Neural cell (in vitro differentiated cells): ENCODE data around the gene VASN. TPM values are rescaled to one million over a fixed set of nuclear protein-coding genes. Genes with fewer than 3 reads are reported as not detected.

ENCODE experiments used
- H2AFZ ChIP-seq: fragments of 200-600, 300-800 bp; sonication (generic), shearing (Covaris generic); 2 replicates; pipeline ENCODE4 v1.6.0; 2014; ENCODE audit warnings: low read depth, mild to moderate bottlenecking, antibody characterized with exemption, low read length, moderate library complexity
- H3F3A ChIP-seq: fragments of 200-600 bp; shearing (Covaris generic); 2 replicates; pipeline ENCODE4 v1.6.1; 2016; ENCODE audit warnings: mild to moderate bottlenecking, moderate library complexity, mixed read lengths, antibody characterized with exemption, low read length; ENCODE audit not compliant: insufficient read depth, poor library complexity, severe bottlenecking
- H3K27ac ChIP-seq: fragments of 200-600, 300-800 bp; sonication (generic), shearing (Covaris generic); 2 replicates; pipeline ENCODE4 v1.5.1; 2014; ENCODE audit warnings: mild to moderate bottlenecking, low read length, moderate library complexity
- H3K27me3 ChIP-seq: fragments of 300-800, 200-600 bp; sonication (generic), shearing (Covaris generic); 2 replicates; pipeline ENCODE4 v1.6.0; 2014; ENCODE audit warnings: mild to moderate bottlenecking, low read depth, low read length, moderate library complexity; ENCODE audit not compliant: insufficient read depth
- H3K36me3 ChIP-seq: fragments of 300-800, 200-600 bp; sonication (generic), shearing (Covaris generic); 2 replicates; pipeline ENCODE4 v1.5.1; 2014; ENCODE audit warnings: mild to moderate bottlenecking, antibody characterized with exemption, low read length, moderate library complexity; ENCODE audit not compliant: insufficient read depth
- H3K4me2 ChIP-seq: fragments of 300-800, 200-600 bp; sonication (generic), shearing (Covaris generic); 2 replicates; pipeline ENCODE4 v1.6.0; 2014; ENCODE audit warnings: mild to moderate bottlenecking, low read length
- H3K4me3 ChIP-seq: fragments of 300-800, 200-600 bp; sonication (generic), shearing (Covaris generic); 2 replicates; pipeline ENCODE4 v1.5.1; 2014; ENCODE audit warnings: mild to moderate bottlenecking, low read length, moderate library complexity
- H3K79me2 ChIP-seq: fragments of 200-600 bp; shearing (Covaris generic); replicated peaks from 2 replicates; pipeline ENCODE4 v1.6.0; 2014; ENCODE audit warnings: mild to moderate bottlenecking, low read length, moderate library complexity; ENCODE audit not compliant: insufficient read depth
- H3K9ac ChIP-seq: fragments of 300-800, 200-600 bp; sonication (generic), shearing (Covaris generic); 2 replicates; pipeline ENCODE4 v1.6.1; 2016; ENCODE audit warnings: mild to moderate bottlenecking, low read length, mixed read lengths
- H3K9me2 ChIP-seq: fragments of 200-600 bp; shearing (Covaris generic); 2 replicates; pipeline ENCODE4 v1.6.1; 2016; ENCODE audit warnings: mild to moderate bottlenecking, low read length, mixed read lengths; ENCODE audit not compliant: insufficient read depth
- H3K9me3 ChIP-seq: fragments of 200-600, 300-800 bp; sonication (generic), shearing (Covaris generic); 2 replicates; pipeline ENCODE4 v1.6.1; 2016; ENCODE audit warnings: mild to moderate bottlenecking, mixed run types, low read length, moderate library complexity, mixed read lengths
- H4K20me1 ChIP-seq: fragments of 200-600 bp; shearing (Covaris generic); 2 replicates; pipeline ENCODE4 v1.6.1; 2016; ENCODE audit warnings: mild to moderate bottlenecking, mixed run types; ENCODE audit not compliant: insufficient read depth
- EP300 ChIP-seq: fragments of 450-650 bp; conservative IDR thresholded peaks from 2 replicates; pipeline ENCODE4 v1.6.1; 2014; ENCODE audit warnings: antibody characterized with exemption, mild to moderate bottlenecking, moderate library complexity; ENCODE audit not compliant: poor library complexity, severe bottlenecking
- EZH2 ChIP-seq: fragments of 200-600, 300-800 bp; shearing (Covaris generic), sonication (generic); IDR thresholded peaks from 2 replicates; pipeline ENCODE4 v1.6.1; 2014; ENCODE audit warnings: antibody characterized with exemption, low read length, borderline replicate concordance, mild to moderate bottlenecking; ENCODE audit not compliant: insufficient read depth, poor library complexity, severe bottlenecking
- MXI1 ChIP-seq: fragments of 450-650 bp; conservative IDR thresholded peaks from 2 replicates; pipeline ENCODE4 v1.6.1; 2014; ENCODE audit warnings: antibody characterized with exemption, mild to moderate bottlenecking; ENCODE audit not compliant: poor library complexity, severe bottlenecking
- POLR2AphosphoS5 ChIP-seq: IDR thresholded peaks from 2 replicates; pipeline ENCODE4 v1.6.1; 2012
- RAD21 ChIP-seq: fragments of 450-650 bp; conservative IDR thresholded peaks from 2 replicates; pipeline ENCODE4 v1.6.1; 2014; ENCODE audit warnings: antibody characterized with exemption, mild to moderate bottlenecking, moderate library complexity
- SMC3 ChIP-seq: fragments of 450-650 bp; conservative IDR thresholded peaks from 2 replicates; pipeline ENCODE4 v1.6.1; 2014; ENCODE audit warnings: antibody characterized with exemption, mild to moderate bottlenecking, moderate library complexity; ENCODE audit not compliant: poor library complexity
- TAF1 ChIP-seq: IDR thresholded peaks from 2 replicates; pipeline ENCODE4 v1.6.1; 2012; ENCODE audit warnings: low read depth
- polyA plus RNA-seq: library from polyadenylated mRNA; depleted of rRNA; stranded (reverse); fragments of >200 nt; gene quantifications from 2 replicates; pipeline ENCODE4 v1.2.3, GENCODE V29; 2014
- TF ChIP-seq, protein P1 (sequence below): fragments of 450-650 bp; IDR thresholded peaks from 2 replicates; pipeline ENCODE4 v1.5.1; 2014; ENCODE audit warnings: antibody characterized with exemption, mild to moderate bottlenecking, moderate library complexity; ENCODE audit not compliant: poor library complexity, severe bottlenecking
- TF ChIP-seq, protein P2 (sequence below): IDR thresholded peaks from 2 replicates; pipeline ENCODE4 v1.6.1; 2012; ENCODE audit warnings: borderline replicate concordance

VASN gene
- polyA plus RNA-seq, 1 donor from 2014 or later = 0.57 TPM

DNA sequence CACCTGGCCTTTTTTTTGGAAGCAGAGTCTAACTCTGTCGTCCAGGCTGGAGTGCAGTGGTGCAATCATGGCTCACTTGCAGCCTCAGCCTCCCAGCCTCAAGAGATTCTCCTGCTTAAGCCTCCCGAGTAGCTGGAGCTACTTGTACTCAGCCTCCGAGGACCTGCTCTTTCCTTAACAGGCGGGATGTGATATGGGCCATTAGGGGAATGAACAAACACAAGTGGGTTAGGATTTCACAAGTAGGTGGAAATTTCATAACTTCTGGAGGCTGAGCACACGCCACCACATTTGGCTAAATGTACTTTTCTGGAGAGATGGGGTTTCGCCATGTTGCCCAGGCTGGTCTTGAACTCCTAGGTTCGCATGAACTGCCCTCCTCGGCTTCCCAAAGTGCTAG is 24.6 kb upstream of the VASN start:
- Histone ChIP-seq H2AFZ (no peak overlapping the region), H3K27me3 (no peaks in the 10 kb centered on the region), H3K79me2 (peaks cover 10% of the 10 kb centered on the region), H3K4me3 (no peak overlapping the region), H3K36me3 (no peaks in the 10 kb centered on the region), H3K9me2 (no peaks in the 10 kb centered on the region), H3K4me2 (no peak overlapping the region), H3F3A (no peaks in the 10 kb centered on the region), H3K9ac (no peak overlapping the region), H3K27ac (no peak overlapping the region), H3K9me3 (no peaks in the 10 kb centered on the region), H4K20me1 (no peaks in the 10 kb centered on the region)
- TF ChIP-seq TAF1 (no peak), EZH2 (no peak), EP300 (no peak), RAD21 (no peak), POLR2AphosphoS5 (no peak), SMC3 (no peak), MXI1 (no peak)
- TF ChIP-seq, protein P1, sequence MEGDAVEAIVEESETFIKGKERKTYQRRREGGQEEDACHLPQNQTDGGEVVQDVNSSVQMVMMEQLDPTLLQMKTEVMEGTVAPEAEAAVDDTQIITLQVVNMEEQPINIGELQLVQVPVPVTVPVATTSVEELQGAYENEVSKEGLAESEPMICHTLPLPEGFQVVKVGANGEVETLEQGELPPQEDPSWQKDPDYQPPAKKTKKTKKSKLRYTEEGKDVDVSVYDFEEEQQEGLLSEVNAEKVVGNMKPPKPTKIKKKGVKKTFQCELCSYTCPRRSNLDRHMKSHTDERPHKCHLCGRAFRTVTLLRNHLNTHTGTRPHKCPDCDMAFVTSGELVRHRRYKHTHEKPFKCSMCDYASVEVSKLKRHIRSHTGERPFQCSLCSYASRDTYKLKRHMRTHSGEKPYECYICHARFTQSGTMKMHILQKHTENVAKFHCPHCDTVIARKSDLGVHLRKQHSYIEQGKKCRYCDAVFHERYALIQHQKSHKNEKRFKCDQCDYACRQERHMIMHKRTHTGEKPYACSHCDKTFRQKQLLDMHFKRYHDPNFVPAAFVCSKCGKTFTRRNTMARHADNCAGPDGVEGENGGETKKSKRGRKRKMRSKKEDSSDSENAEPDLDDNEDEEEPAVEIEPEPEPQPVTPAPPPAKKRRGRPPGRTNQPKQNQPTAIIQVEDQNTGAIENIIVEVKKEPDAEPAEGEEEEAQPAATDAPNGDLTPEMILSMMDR = no peak
- TF ChIP-seq, protein P2, sequence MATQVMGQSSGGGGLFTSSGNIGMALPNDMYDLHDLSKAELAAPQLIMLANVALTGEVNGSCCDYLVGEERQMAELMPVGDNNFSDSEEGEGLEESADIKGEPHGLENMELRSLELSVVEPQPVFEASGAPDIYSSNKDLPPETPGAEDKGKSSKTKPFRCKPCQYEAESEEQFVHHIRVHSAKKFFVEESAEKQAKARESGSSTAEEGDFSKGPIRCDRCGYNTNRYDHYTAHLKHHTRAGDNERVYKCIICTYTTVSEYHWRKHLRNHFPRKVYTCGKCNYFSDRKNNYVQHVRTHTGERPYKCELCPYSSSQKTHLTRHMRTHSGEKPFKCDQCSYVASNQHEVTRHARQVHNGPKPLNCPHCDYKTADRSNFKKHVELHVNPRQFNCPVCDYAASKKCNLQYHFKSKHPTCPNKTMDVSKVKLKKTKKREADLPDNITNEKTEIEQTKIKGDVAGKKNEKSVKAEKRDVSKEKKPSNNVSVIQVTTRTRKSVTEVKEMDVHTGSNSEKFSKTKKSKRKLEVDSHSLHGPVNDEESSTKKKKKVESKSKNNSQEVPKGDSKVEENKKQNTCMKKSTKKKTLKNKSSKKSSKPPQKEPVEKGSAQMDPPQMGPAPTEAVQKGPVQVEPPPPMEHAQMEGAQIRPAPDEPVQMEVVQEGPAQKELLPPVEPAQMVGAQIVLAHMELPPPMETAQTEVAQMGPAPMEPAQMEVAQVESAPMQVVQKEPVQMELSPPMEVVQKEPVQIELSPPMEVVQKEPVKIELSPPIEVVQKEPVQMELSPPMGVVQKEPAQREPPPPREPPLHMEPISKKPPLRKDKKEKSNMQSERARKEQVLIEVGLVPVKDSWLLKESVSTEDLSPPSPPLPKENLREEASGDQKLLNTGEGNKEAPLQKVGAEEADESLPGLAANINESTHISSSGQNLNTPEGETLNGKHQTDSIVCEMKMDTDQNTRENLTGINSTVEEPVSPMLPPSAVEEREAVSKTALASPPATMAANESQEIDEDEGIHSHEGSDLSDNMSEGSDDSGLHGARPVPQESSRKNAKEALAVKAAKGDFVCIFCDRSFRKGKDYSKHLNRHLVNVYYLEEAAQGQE = no peak

DNA sequence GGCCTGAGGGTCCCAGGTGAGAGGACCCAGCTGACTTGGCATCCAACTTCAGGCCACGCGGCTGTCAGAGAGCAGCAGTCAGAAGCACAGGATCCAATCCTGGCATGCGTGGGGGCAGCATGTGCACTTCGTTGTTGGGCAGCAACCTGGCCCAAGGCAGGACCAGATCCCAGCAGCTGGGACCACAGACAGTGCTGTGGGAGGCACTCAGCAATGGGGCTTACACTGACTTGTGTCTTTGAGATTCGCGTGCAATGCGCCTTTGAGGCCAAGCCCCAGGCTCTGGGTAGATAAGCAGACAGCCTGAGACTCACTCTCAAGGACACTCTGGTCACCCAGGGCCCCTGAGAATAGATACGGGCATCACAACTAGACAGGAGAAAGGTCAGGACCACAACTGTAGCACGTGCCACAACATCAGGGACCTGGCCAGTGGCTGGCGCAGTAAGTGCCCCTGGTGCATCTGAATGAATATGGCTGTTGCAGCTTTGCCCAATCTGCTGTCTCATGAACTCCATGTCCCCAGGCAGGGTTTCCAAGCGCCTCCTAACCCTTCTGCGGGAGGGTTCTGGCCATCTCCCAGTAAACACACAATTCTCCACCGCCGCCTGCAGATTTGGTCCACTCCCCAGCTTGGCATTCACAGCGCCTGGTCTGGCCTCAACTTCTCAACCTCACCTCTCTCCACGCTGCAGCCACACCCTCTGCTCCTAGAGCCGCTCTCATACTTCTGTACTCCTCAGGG is 23.7 kb upstream of the VASN start:
- Histone ChIP-seq H3F3A (no peaks in the 10 kb centered on the region), H3K79me2 (peaks cover 10% of the 10 kb centered on the region), H4K20me1 (no peaks in the 10 kb centered on the region), H3K27ac (no peak overlapping the region), H3K4me3 (no peak overlapping the region), H2AFZ (no peak overlapping the region), H3K9me2 (no peaks in the 10 kb centered on the region), H3K27me3 (no peaks in the 10 kb centered on the region), H3K36me3 (no peaks in the 10 kb centered on the region), H3K4me2 (no peak overlapping the region), H3K9ac (no peak overlapping the region), H3K9me3 (no peaks in the 10 kb centered on the region)
- TF ChIP-seq SMC3 = no peak
- TF ChIP-seq, protein P1 = no peak
- no peak for TF ChIP-seq MXI1
- TF ChIP-seq TAF1 = no peak
- TF ChIP-seq EP300 = no peak
- TF ChIP-seq RAD21 = no peak
- no peak for TF ChIP-seq EZH2
- TF ChIP-seq POLR2AphosphoS5 = no peak
- TF ChIP-seq, protein P2 = no peak
